Activated CD4-positive, alpha-beta T cell treated with anti-CD3 and anti-CD28 coated beads for 4 hours (primary cell): ENCODE data around the gene NAPSA.
A peak's percentile ranks its signal among the peaks of the same experiment; 100 is the strongest.
"Not testable (repeated sequence)": the region's sequence is repeated elsewhere in the genome, so short reads cannot be mapped to it uniquely, and the experiment has no call there.

Source experiments
- DNase-seq, 2 donors: peaks; one replicate each; pipeline ENCODE4 v3.0.0-alpha.2; 2020

NAPSA gene

GRCh38 chr19:50329926-50330294 lies 35.5 kb downstream of the NAPSA start:
- DNase-seq, result not testable (repeated sequence)

GRCh38 chr19:50329146-50329925 lies 36.1 kb downstream of the NAPSA start, which contains the start of gene KCNC3:
TSS of gene KCNC3 (minus strand) at chr19:50329377. CDS start at chr19:50329082, 295 bp downstream.
- peak; percentile 85 to 93 for DNase-seq

GRCh38 chr19:50328873-50329145 lies 36.6 kb downstream of the NAPSA start:
- DNase-seq, result no peak

GRCh38 chr19:50328224-50328872 lies 37.1 kb downstream of the NAPSA start:
- DNase-seq, result peak in 1 of 2 donors; percentile 38

- DNase-seq, result no peak
These were observed 37.8 kb downstream of the NAPSA start for GRCh38 chr19:50327461-50328223.

GRCh38 chr19:50327013-50327412 lies 38.4 kb downstream of the NAPSA start:
- no peak for DNase-seq

- no peak for DNase-seq
These were observed 39.3 kb downstream of the NAPSA start for GRCh38 chr19:50326101-50326664.

GRCh38 chr19:50325310-50326100 lies 39.9 kb downstream of the NAPSA start:
- DNase-seq, result peak; percentile 54 to 67

- DNase-seq, result no peak
These were observed 41.1 kb downstream of the NAPSA start for GRCh38 chr19:50324331-50324730.

GRCh38 chr19:50323782-50324133 lies 41.7 kb downstream of the NAPSA start:
- DNase-seq, result no peak

GRCh38 chr19:50322931-50323781 lies 42.3 kb downstream of the NAPSA start:
- no peak for DNase-seq

- no peak for DNase-seq
These were observed 43.2 kb downstream of the NAPSA start for GRCh38 chr19:50322234-50322633.

- no peak for DNase-seq
These were observed 43.6 kb downstream of the NAPSA start for GRCh38 chr19:50321831-50322230.

- DNase-seq, result no peak
These were observed 44.8 kb downstream of the NAPSA start for GRCh38 chr19:50320596-50320995.

GRCh38 chr19:50320051-50320450 lies 45.4 kb downstream of the NAPSA start:
- DNase-seq, result no peak

GRCh38 chr19:50319156-50319555 lies 46.3 kb downstream of the NAPSA start:
- no peak for DNase-seq

- no peak for DNase-seq
These were observed 47.0 kb downstream of the NAPSA start for GRCh38 chr19:50318438-50318837.

- DNase-seq, result no peak
These were observed 48.3 kb downstream of the NAPSA start for GRCh38 chr19:50317115-50317514.

GRCh38 chr19:50315773-50316448 lies 49.5 kb downstream of the NAPSA start:
- DNase-seq, result no peak

GRCh38 chr19:50314724-50315708 lies 50.4 kb downstream of the NAPSA start:
- DNase-seq, result no peak
